Measurements from ENCODE around the gene INTS12.

The INTS12 gene

DNA sequence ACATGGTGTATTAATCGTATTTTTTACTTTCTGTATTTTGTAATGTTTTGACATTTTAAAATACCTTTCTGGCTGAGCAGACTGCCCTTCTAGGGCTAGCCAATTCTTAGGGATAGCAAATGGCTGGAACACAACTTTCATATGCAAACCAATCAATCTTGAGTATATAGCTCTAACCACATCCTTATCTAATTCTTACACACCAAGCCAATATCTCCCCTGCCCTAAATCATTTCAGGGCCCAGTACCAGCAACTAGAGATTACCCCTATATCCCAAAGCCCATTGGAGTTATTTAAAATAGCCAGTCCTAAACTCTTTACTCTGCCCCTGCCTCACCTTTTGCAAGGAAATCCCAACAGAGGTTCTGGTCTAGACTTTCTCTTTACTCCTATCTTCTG is 58.3 kb downstream of the INTS12 start (continued):
- TF ChIP-seq, protein P1, sequence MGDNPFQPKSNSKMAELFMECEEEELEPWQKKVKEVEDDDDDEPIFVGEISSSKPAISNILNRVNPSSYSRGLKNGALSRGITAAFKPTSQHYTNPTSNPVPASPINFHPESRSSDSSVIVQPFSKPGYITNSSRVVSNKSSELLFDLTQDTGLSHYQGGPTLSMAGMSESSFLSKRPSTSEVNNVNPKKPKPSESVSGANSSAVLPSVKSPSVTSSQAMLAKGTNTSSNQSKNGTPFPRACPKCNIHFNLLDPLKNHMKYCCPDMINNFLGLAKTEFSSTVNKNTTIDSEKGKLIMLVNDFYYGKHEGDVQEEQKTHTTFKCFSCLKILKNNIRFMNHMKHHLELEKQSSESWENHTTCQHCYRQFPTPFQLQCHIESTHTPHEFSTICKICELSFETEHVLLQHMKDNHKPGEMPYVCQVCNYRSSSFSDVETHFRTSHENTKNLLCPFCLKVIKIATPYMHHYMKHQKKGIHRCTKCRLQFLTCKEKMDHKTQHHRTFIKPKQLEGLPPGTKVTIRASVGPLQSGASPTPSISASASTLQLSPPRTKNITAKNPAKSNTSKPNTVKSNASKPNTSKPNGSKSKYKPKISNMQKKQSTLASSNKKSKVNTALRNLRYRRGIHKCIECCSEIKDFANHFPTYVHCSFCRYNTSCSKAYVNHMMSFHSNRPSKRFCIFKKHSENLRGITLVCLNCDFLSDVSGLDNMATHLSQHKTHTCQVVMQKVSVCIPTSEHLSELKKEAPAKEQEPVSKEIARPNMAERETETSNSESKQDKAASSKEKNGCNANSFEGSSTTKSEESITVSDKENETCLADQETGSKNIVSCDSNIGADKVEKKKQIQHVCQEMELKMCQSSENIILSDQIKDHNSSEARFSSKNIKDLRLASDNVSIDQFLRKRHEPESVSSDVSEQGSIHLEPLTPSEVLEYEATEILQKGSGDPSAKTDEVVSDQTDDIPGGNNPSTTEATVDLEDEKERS (tag by site-specific recombination; IDR thresholded peaks at IDR 0.05), result no peak

DNA sequence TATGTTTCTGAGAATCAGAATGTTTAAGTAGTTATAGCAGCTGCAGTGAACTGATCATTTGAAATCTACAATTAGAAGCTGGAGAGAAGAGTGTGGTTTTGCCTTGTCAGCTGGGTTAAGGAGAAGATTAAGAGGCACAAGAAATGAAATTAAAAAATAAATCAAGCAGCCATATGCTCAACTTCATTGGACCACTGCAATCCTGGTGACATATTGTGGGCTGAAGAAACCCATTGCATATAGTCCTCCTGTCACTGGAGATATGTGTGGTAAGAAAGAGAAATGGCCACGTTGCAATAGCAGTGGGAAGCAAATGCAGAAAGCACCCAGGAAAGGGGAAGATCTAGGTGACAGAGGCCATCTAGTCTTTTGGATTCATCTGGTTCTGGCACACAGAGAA is 63.0 kb downstream of the INTS12 start:
- POLR2A ChIA-PET, result no interaction called here
- TF ChIP-seq ZNF184 (tag by site-specific recombination; IDR thresholded peaks at IDR 0.05), result no peak
- TF ChIP-seq ZNF571 (tag by site-specific recombination; IDR thresholded peaks at IDR 0.05), result no peak
- TF ChIP-seq ZBTB17 (tag by site-specific recombination; IDR thresholded peaks at IDR 0.05), result no peak
- no peak for TF ChIP-seq ZNF138 (tag by site-specific recombination; IDR thresholded peaks at IDR 0.05; ENCODE audit: borderline replicate concordance)
- TF ChIP-seq SP7 (tag by site-specific recombination; IDR thresholded peaks at IDR 0.05), result no peak
- TF ChIP-seq, protein P2, sequence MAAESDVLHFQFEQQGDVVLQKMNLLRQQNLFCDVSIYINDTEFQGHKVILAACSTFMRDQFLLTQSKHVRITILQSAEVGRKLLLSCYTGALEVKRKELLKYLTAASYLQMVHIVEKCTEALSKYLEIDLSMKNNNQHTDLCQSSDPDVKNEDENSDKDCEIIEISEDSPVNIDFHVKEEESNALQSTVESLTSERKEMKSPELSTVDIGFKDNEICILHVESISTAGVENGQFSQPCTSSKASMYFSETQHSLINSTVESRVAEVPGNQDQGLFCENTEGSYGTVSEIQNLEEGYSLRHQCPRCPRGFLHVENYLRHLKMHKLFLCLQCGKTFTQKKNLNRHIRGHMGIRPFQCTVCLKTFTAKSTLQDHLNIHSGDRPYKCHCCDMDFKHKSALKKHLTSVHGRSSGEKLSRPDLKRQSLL (tag by site-specific recombination; IDR thresholded peaks at IDR 0.05), result no peak
- TF ChIP-seq, protein P1 (tag by site-specific recombination; IDR thresholded peaks at IDR 0.05), result no peak
- TF ChIP-seq ZNF658 (tag by site-specific recombination; IDR thresholded peaks at IDR 0.05), result no peak
- TF ChIP-seq ZNF239 (tag by site-specific recombination; IDR thresholded peaks at IDR 0.05), result no peak
- TF ChIP-seq, protein P3, sequence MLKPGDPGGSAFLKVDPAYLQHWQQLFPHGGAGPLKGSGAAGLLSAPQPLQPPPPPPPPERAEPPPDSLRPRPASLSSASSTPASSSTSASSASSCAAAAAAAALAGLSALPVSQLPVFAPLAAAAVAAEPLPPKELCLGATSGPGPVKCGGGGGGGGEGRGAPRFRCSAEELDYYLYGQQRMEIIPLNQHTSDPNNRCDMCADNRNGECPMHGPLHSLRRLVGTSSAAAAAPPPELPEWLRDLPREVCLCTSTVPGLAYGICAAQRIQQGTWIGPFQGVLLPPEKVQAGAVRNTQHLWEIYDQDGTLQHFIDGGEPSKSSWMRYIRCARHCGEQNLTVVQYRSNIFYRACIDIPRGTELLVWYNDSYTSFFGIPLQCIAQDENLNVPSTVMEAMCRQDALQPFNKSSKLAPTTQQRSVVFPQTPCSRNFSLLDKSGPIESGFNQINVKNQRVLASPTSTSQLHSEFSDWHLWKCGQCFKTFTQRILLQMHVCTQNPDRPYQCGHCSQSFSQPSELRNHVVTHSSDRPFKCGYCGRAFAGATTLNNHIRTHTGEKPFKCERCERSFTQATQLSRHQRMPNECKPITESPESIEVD (tag by site-specific recombination; IDR thresholded peaks at IDR 0.05), result no peak
- TF ChIP-seq ZNF768 (tag by site-specific recombination; IDR thresholded peaks at IDR 0.05), result no peak
- no peak for TF ChIP-seq ZNF274 (IDR thresholded peaks at IDR 0.05; ENCODE audit: low read length)
- TF ChIP-seq ZNF274 (tag by site-specific recombination; IDR thresholded peaks at IDR 0.05; ENCODE audit: borderline replicate concordance), result no peak
- H3K4me1 ChIP-seq (ENCODE audit: control insufficient read depth, insufficient read depth, low read length), result no peaks in the 10 kb centered on the region
- CTCF ChIA-PET, result interaction anchor here (1.1 kb wide), 1 partner anchor 125 kb away, joined by 5 read pairs; no protein-coding TSS in a partner anchor
- H3K27ac ChIP-seq (ENCODE audit: extremely low read depth, low read depth, low read length), result no peak overlapping the region
- H3K9me3 ChIP-seq (ENCODE audit: control insufficient read depth, insufficient read depth, low read depth, low read length), result no peaks in the 10 kb centered on the region
- H3K4me3 ChIP-seq (ENCODE audit: low read depth, low read length), result no peak overlapping the region
- H3K36me3 ChIP-seq (ENCODE audit: control insufficient read depth in 2 of 2, insufficient read depth in 1 of 2, low read length in 2 of 2), result no peaks in the 10 kb centered on the region

DNA sequence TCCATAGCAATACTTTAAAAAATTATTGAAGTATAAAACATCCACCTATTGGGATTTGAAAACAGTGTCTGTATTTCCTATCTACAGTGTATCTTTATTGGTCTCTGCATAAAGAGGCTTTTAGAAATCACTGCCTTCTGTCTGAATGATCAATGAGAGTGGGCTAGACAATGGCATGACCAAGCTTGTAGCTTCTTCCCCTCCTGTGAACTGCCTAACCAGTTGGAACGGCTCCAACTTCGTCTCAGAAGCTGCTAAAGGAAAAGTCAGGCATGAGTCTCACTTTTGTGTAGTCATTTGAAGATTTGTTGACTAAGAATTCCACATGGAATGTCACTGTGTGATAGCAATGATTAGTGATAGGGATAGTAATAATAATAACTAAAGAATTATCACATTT is 64.2 kb downstream of the INTS12 start:
- CTCF ChIA-PET, result no interaction called here
- Histone ChIP-seq H3K4me1 (ENCODE audit: control insufficient read depth, insufficient read depth, low read length) (no peaks in the 10 kb centered on the region), H3K36me3 (ENCODE audit: control insufficient read depth in 2 of 2, insufficient read depth in 1 of 2, low read length in 2 of 2) (no peaks in the 10 kb centered on the region), H3K9me3 (ENCODE audit: control insufficient read depth, insufficient read depth, low read depth, low read length) (no peaks in the 10 kb centered on the region), H3K27ac (ENCODE audit: extremely low read depth, low read depth, low read length) (no peak overlapping the region), H3K4me3 (ENCODE audit: low read depth, low read length) (no peak overlapping the region)
- POLR2A ChIA-PET, result no interaction called here
- no peak for TF ChIP-seq ZNF549 (tag by site-specific recombination; IDR thresholded peaks at IDR 0.05)
- TF ChIP-seq, protein P4, sequence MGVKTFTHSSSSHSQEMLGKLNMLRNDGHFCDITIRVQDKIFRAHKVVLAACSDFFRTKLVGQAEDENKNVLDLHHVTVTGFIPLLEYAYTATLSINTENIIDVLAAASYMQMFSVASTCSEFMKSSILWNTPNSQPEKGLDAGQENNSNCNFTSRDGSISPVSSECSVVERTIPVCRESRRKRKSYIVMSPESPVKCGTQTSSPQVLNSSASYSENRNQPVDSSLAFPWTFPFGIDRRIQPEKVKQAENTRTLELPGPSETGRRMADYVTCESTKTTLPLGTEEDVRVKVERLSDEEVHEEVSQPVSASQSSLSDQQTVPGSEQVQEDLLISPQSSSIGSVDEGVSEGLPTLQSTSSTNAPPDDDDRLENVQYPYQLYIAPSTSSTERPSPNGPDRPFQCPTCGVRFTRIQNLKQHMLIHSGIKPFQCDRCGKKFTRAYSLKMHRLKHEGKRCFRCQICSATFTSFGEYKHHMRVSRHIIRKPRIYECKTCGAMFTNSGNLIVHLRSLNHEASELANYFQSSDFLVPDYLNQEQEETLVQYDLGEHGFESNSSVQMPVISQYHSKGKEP (tag by site-specific recombination; IDR thresholded peaks at IDR 0.05), result no peak
- TF ChIP-seq BCL11A (tag by site-specific recombination; IDR thresholded peaks at IDR 0.05; ENCODE audit: low read depth), result no peak
- no peak for TF ChIP-seq ZNF24 (tag by site-specific recombination; IDR thresholded peaks at IDR 0.05)
- no peak for TF ChIP-seq ZNF184 (tag by site-specific recombination; IDR thresholded peaks at IDR 0.05)
- no peak for TF ChIP-seq KLF1 (tag by site-specific recombination; IDR thresholded peaks at IDR 0.05)
- no peak for TF ChIP-seq SCRT1 (tag by site-specific recombination; IDR thresholded peaks at IDR 0.05; ENCODE audit: borderline replicate concordance)
- no peak for TF ChIP-seq ZNF10 (tag by site-specific recombination; IDR thresholded peaks at IDR 0.05)
- no peak for TF ChIP-seq EGR2 (tag by site-specific recombination; IDR thresholded peaks at IDR 0.05; ENCODE audit: low read depth)
- TF ChIP-seq ZNF501 (tag by site-specific recombination; IDR thresholded peaks at IDR 0.05), result no peak

Data from HEK293 (cell line).